ENCODE measurements around the gene CRADD.

Gene CRADD

GRCh38 chr12:93653079-93653478, 24.1 kb upstream of the CRADD start:
- no peaks in the 10 kb centered on the region for H3K4me1 ChIP-seq (ENCODE audit: control insufficient read depth, insufficient read depth, low read length, poor library complexity, severe bottlenecking)
- H3K36me3 ChIP-seq (ENCODE audit: control insufficient read depth, insufficient read depth, low read length), result no peaks in the 10 kb centered on the region
- no peak overlapping the region for H3K27ac ChIP-seq (ENCODE audit: low read depth, low read length, severe bottlenecking)
- no peaks in the 10 kb centered on the region for H3K9me3 ChIP-seq (ENCODE audit: control insufficient read depth, low read length)
- WGBS, 2 experiments (ENCODE audit: insufficient coverage in 2 of 2), result no CpG with 5 or more reads among the region's 3 CpGs
- H3K4me3 ChIP-seq (ENCODE audit: extremely low read depth, insufficient read depth, low read length, poor library complexity, severe bottlenecking), result no peak overlapping the region

- no peak overlapping the region for H3K4me3 ChIP-seq (ENCODE audit: extremely low read depth, insufficient read depth, low read length, poor library complexity, severe bottlenecking)
These were observed 23.5 kb upstream of the CRADD start for GRCh38 chr12:93653712-93654111.

GRCh38 chr12:93654421-93654820, 22.8 kb upstream of the CRADD start:
- H3K36me3 ChIP-seq (ENCODE audit: control insufficient read depth, insufficient read depth, low read length), result no peaks in the 10 kb centered on the region
- 86 to 100% methylated on average over 2 of the region's 2 CpGs for WGBS, 2 experiments (ENCODE audit: insufficient coverage in 2 of 2)
- H3K4me3 ChIP-seq (ENCODE audit: extremely low read depth, insufficient read depth, low read length, poor library complexity, severe bottlenecking), result no peak overlapping the region
- H3K4me1 ChIP-seq (ENCODE audit: control insufficient read depth, insufficient read depth, low read length, poor library complexity, severe bottlenecking), result no peaks in the 10 kb centered on the region
- H3K27ac ChIP-seq (ENCODE audit: low read depth, low read length, severe bottlenecking), result no peak overlapping the region
- H3K9me3 ChIP-seq (ENCODE audit: control insufficient read depth, low read length), result no peaks in the 10 kb centered on the region

More at GRCh38 chr12:93653712-93654111, 23.5 kb upstream of the CRADD start:
- H3K4me1 ChIP-seq (ENCODE audit: control insufficient read depth, insufficient read depth, low read length, poor library complexity, severe bottlenecking), result no peaks in the 10 kb centered on the region
- H3K36me3 ChIP-seq (ENCODE audit: control insufficient read depth, insufficient read depth, low read length), result no peaks in the 10 kb centered on the region
- no peak overlapping the region for H3K27ac ChIP-seq (ENCODE audit: low read depth, low read length, severe bottlenecking)
- WGBS, 2 experiments (ENCODE audit: insufficient coverage in 2 of 2), result 100% methylated on average over 3 of the region's 3 CpGs; no CpG with 5 or more reads in 1 of the 2 experiments
- no peaks in the 10 kb centered on the region for H3K9me3 ChIP-seq (ENCODE audit: control insufficient read depth, low read length)

GRCh38 chr12:93657071-93657470, 20.1 kb upstream of the CRADD start:
- no CpG with 5 or more reads among the region's 2 CpGs for WGBS, 2 experiments (ENCODE audit: insufficient coverage in 2 of 2)
- H3K36me3 ChIP-seq (ENCODE audit: control insufficient read depth, insufficient read depth, low read length), result no peaks in the 10 kb centered on the region
- H3K27ac ChIP-seq (ENCODE audit: low read depth, low read length, severe bottlenecking), result no peak overlapping the region
- no peaks in the 10 kb centered on the region for H3K9me3 ChIP-seq (ENCODE audit: control insufficient read depth, low read length)
- H3K4me3 ChIP-seq (ENCODE audit: extremely low read depth, insufficient read depth, low read length, poor library complexity, severe bottlenecking), result no peak overlapping the region
- no peaks in the 10 kb centered on the region for H3K4me1 ChIP-seq (ENCODE audit: control insufficient read depth, insufficient read depth, low read length, poor library complexity, severe bottlenecking)

GRCh38 chr12:93661021-93661420, 16.2 kb upstream of the CRADD start:
- Histone ChIP-seq H3K36me3 (ENCODE audit: control insufficient read depth, insufficient read depth, low read length) (no peaks in the 10 kb centered on the region), H3K9me3 (ENCODE audit: control insufficient read depth, low read length) (no peaks in the 10 kb centered on the region), H3K4me1 (ENCODE audit: control insufficient read depth, insufficient read depth, low read length, poor library complexity, severe bottlenecking) (no peaks in the 10 kb centered on the region), H3K27ac (ENCODE audit: low read depth, low read length, severe bottlenecking) (no peak overlapping the region), H3K4me3 (ENCODE audit: extremely low read depth, insufficient read depth, low read length, poor library complexity, severe bottlenecking) (no peak overlapping the region)
- WGBS, 2 experiments (ENCODE audit: insufficient coverage in 2 of 2), result 80 to 89% methylated on average over 1 of the region's 3 CpGs

GRCh38 chr12:93663006-93663728, 14.0 kb upstream of the CRADD start:
- 89 to 91% methylated on average over 2 of the region's 2 CpGs for WGBS, 2 experiments (ENCODE audit: insufficient coverage in 2 of 2)
- Histone ChIP-seq H3K27ac (ENCODE audit: low read depth, low read length, severe bottlenecking) (no peak overlapping the region), H3K9me3 (ENCODE audit: control insufficient read depth, low read length) (no peaks in the 10 kb centered on the region), H3K36me3 (ENCODE audit: control insufficient read depth, insufficient read depth, low read length) (no peaks in the 10 kb centered on the region), H3K4me3 (ENCODE audit: extremely low read depth, insufficient read depth, low read length, poor library complexity, severe bottlenecking) (no peak overlapping the region), H3K4me1 (ENCODE audit: control insufficient read depth, insufficient read depth, low read length, poor library complexity, severe bottlenecking) (no peaks in the 10 kb centered on the region)

GRCh38 chr12:93663729-93664084, 13.5 kb upstream of the CRADD start:
- Histone ChIP-seq H3K4me3 (ENCODE audit: extremely low read depth, insufficient read depth, low read length, poor library complexity, severe bottlenecking) (no peak overlapping the region), H3K27ac (ENCODE audit: low read depth, low read length, severe bottlenecking) (no peak overlapping the region), H3K36me3 (ENCODE audit: control insufficient read depth, insufficient read depth, low read length) (no peaks in the 10 kb centered on the region), H3K4me1 (ENCODE audit: control insufficient read depth, insufficient read depth, low read length, poor library complexity, severe bottlenecking) (no peaks in the 10 kb centered on the region), H3K9me3 (ENCODE audit: control insufficient read depth, low read length) (no peaks in the 10 kb centered on the region)
- 80 to 85% methylated on average over 1 to 2 of the region's 4 CpGs for WGBS, 2 experiments (ENCODE audit: insufficient coverage in 2 of 2)

GRCh38 chr12:93664573-93665138, 12.5 kb upstream of the CRADD start:
- H3K9me3 ChIP-seq (ENCODE audit: control insufficient read depth, low read length), result peaks cover 7% of the 10 kb centered on the region
- H3K36me3 ChIP-seq (ENCODE audit: control insufficient read depth, insufficient read depth, low read length), result no peaks in the 10 kb centered on the region
- no peak overlapping the region for H3K4me3 ChIP-seq (ENCODE audit: extremely low read depth, insufficient read depth, low read length, poor library complexity, severe bottlenecking)
- WGBS, 2 experiments (ENCODE audit: insufficient coverage in 2 of 2), result 95% methylated on average over 1 of the region's 2 CpGs; no CpG with 5 or more reads in 1 of the 2 experiments
- no peaks in the 10 kb centered on the region for H3K4me1 ChIP-seq (ENCODE audit: control insufficient read depth, insufficient read depth, low read length, poor library complexity, severe bottlenecking)
- H3K27ac ChIP-seq (ENCODE audit: low read depth, low read length, severe bottlenecking), result no peak overlapping the region

- no peak overlapping the region for H3K27ac ChIP-seq (ENCODE audit: low read depth, low read length, severe bottlenecking)
- H3K4me1 ChIP-seq (ENCODE audit: control insufficient read depth, insufficient read depth, low read length, poor library complexity, severe bottlenecking), result no peaks in the 10 kb centered on the region
- 82 to 100% methylated on average over 1 of the region's 1 CpG for WGBS, 2 experiments (ENCODE audit: insufficient coverage in 2 of 2)
- no peak overlapping the region for H3K4me3 ChIP-seq (ENCODE audit: extremely low read depth, insufficient read depth, low read length, poor library complexity, severe bottlenecking)
- peaks cover 9% of the 10 kb centered on the region for H3K9me3 ChIP-seq (ENCODE audit: control insufficient read depth, low read length)
- no peaks in the 10 kb centered on the region for H3K36me3 ChIP-seq (ENCODE audit: control insufficient read depth, insufficient read depth, low read length)
These were observed 9.5 kb upstream of the CRADD start for GRCh38 chr12:93667672-93668071.

- peaks cover 9% of the 10 kb centered on the region for H3K9me3 ChIP-seq (ENCODE audit: control insufficient read depth, low read length)
- WGBS, 2 experiments (ENCODE audit: insufficient coverage in 2 of 2), result 93 to 96% methylated on average over 2 to 4 of the region's 5 CpGs
- H3K36me3 ChIP-seq (ENCODE audit: control insufficient read depth, insufficient read depth, low read length), result no peaks in the 10 kb centered on the region
- no peak overlapping the region for H3K27ac ChIP-seq (ENCODE audit: low read depth, low read length, severe bottlenecking)
- no peak overlapping the region for H3K4me3 ChIP-seq (ENCODE audit: extremely low read depth, insufficient read depth, low read length, poor library complexity, severe bottlenecking)
- H3K4me1 ChIP-seq (ENCODE audit: control insufficient read depth, insufficient read depth, low read length, poor library complexity, severe bottlenecking), result no peaks in the 10 kb centered on the region
These were observed 8.2 kb upstream of the CRADD start for GRCh38 chr12:93668919-93669418.

GRCh38 chr12:93669452-93669851, 7.7 kb upstream of the CRADD start:
- H3K36me3 ChIP-seq (ENCODE audit: control insufficient read depth, insufficient read depth, low read length), result no peaks in the 10 kb centered on the region
- peaks cover 9% of the 10 kb centered on the region for H3K9me3 ChIP-seq (ENCODE audit: control insufficient read depth, low read length)
- no peak overlapping the region for H3K27ac ChIP-seq (ENCODE audit: low read depth, low read length, severe bottlenecking)
- H3K4me1 ChIP-seq (ENCODE audit: control insufficient read depth, insufficient read depth, low read length, poor library complexity, severe bottlenecking), result no peaks in the 10 kb centered on the region
- no peak overlapping the region for H3K4me3 ChIP-seq (ENCODE audit: extremely low read depth, insufficient read depth, low read length, poor library complexity, severe bottlenecking)
- WGBS, 2 experiments (ENCODE audit: insufficient coverage in 2 of 2), result 92 to 100% methylated on average over 1 of the region's 3 CpGs

Measured in mesodermal cell (in vitro differentiated cells).